ENCODE data around the gene TTC9. TPM values are rescaled to one million over a fixed set of nuclear protein-coding genes. Genes with fewer than 3 reads are reported as not detected.
A peak's percentile ranks its signal among the peaks of the same experiment; 100 is the strongest.

TTC9 gene
- total and polyA plus RNA-seq, 2 experiments from 2014 or later: 10.3 to 34.2 TPM

DNA sequence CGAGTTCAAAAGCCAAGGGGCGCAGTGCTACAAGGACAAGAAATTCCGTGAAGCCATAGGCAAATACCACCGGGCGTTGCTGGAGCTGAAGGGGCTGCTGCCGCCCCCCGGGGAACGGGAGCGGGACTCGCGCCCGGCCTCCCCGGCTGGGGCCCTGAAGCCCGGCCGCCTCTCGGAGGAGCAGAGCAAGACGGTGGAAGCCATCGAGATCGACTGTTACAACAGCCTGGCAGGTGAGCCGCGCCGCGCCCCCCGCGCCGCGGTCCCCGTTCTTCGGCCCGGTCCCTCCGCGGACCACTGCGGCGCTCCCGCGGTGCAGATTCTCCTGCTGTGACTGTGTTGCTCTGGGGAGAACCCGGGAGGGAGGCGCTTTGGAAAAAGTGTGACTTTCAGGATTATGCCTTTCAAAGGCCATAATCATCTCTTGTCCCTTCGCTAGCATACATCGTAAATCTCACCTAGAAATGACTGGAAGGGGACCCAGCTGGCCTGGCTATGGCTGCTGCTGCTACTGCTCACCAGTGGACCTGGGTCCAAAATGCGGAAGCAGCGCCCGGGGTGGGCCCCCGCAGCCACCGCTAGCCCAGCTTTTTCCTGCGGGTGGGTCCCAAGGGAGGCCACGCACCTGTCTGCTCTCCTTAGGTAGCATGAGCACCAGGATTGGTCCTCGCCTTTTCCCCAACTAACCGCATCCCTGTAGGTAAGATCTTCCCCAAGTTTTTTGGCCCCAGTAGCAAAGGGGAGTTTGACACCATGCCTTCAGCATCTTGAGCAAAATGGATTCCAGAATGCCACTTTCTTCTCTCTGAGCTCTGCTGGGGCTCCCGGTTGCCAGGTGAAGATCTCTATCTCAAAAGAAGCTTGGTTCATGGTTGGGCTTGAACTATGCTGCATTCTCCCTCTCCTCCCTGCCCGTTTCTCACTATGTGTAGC lies 853 bp downstream of the TTC9 start:
- ATAC-seq (peak; percentile 25), DNase-seq (ENCODE audit: low spot score) (peak; percentile 48)
- H3K79me2 ChIP-seq (replicated peaks; ENCODE audit: insufficient read depth): peaks cover 77% of the 10 kb centered on the region
- H3K27ac ChIP-seq (ENCODE audit: low read depth): 0 out of 2 replicates have a peak overlapping the region, but pooled peaks have one; percentile 29
- TF ChIP-seq EZH2 (IDR thresholded peaks at IDR 0.05; ENCODE audit: low read depth, unreplicated experiment) (no peak), ZNF114 (CRISPR knock-in tag; IDR thresholded peaks at IDR 0.05) (no peak), CREB1 (CRISPR knock-in tag; IDR thresholded peaks at IDR 0.05; ENCODE audit: low read depth) (no peak), EZH2phosphoT487 (IDR thresholded peaks at IDR 0.05; ENCODE audit: unreplicated experiment) (no peak), JUNB (IDR thresholded peaks at IDR 0.05; ENCODE audit: unreplicated experiment) (no peak)
- H3K4me2 ChIP-seq: peak overlapping the region; percentile 90
- no peak overlapping the region for H2AFZ ChIP-seq
- H3K27me3 Mint-ChIP-seq (ENCODE audit: insufficient read depth, low read depth, poor library complexity): peaks cover 15% of the 10 kb centered on the region
- H3K4me3 Mint-ChIP-seq: peak overlapping the region; percentile 86
- peaks cover 53% of the 10 kb centered on the region for H3K4me1 Mint-ChIP-seq
- H3K9me2 ChIP-seq (ENCODE audit: insufficient read depth): no peaks in the 10 kb centered on the region; the same call in 1 of the 2 replicates
- H3F3A ChIP-seq (replicated peaks; ENCODE audit: low read depth): peaks cover 16% of the 10 kb centered on the region
- 0 out of 2 replicates have a peak, but pooled peaks cover 7% of the 10 kb centered on the region for H4K20me1 ChIP-seq (replicated peaks; ENCODE audit: insufficient read depth)
- no peaks in the 10 kb centered on the region for H3K36me3 ChIP-seq (ENCODE audit: insufficient read depth)
- peak overlapping the region; percentile 93 for H3K4me3 ChIP-seq
- no peaks in the 10 kb centered on the region; the same call in 2 of the 3 replicates for H3K9me3 Mint-ChIP-seq
- H3K4me1 ChIP-seq (ENCODE audit: insufficient read depth): peaks cover 61% of the 10 kb centered on the region
- no peaks in the 10 kb centered on the region for H3K27me3 ChIP-seq (ENCODE audit: insufficient read depth)
- H3K36me3 Mint-ChIP-seq (ENCODE audit: low read depth): peaks cover 23% of the 10 kb centered on the region
- H3K27ac Mint-ChIP-seq: peak overlapping the region; percentile 22

DNA sequence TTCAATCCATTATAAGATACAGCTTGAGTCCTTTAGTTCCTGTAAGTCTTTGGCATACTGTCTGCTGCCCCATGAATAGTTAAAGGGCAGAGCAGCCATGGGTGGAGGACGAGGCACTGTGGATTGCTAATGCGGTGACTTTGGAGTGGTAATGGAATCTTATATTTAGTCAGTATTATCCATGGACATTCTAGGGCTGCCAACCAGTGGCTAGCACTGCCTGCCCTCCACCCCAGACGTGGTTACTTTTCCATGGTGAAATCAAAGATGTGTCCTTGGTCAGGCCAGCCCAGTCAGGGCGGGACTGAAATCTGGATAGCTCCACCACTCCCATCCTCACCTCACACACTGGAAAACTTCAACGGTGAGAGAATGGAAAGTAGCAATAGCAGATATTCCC lies 2.3 kb downstream of the TTC9 start:
- Mint-ChIP-seq H3K4me3 (peak overlapping the region; percentile 86), H3K27ac (no peak overlapping the region), H3K36me3 (ENCODE audit: low read depth) (peaks cover 37% of the 10 kb centered on the region), H3K4me1 (peaks cover 65% of the 10 kb centered on the region), H3K27me3 (ENCODE audit: insufficient read depth, low read depth, poor library complexity) (peaks cover 15% of the 10 kb centered on the region), H3K9me3 (no peaks in the 10 kb centered on the region)
- Histone ChIP-seq H3K4me1 (ENCODE audit: insufficient read depth) (peaks cover 67% of the 10 kb centered on the region), H3K79me2 (replicated peaks; ENCODE audit: insufficient read depth) (peaks cover 81% of the 10 kb centered on the region), H4K20me1 (replicated peaks; ENCODE audit: insufficient read depth) (0 out of 2 replicates have a peak, but pooled peaks cover 7% of the 10 kb centered on the region), H3K27me3 (ENCODE audit: insufficient read depth) (no peaks in the 10 kb centered on the region), H3K9me2 (ENCODE audit: insufficient read depth) (peaks cover 8% of the 10 kb centered on the region; the same call in 1 of the 2 replicates), H3K4me2 (peak overlapping the region; percentile 90), H3K4me3 (peak overlapping the region; percentile 93), H3K27ac (ENCODE audit: low read depth) (no peak overlapping the region), H3F3A (replicated peaks; ENCODE audit: low read depth) (peaks cover 19% of the 10 kb centered on the region), H3K36me3 (ENCODE audit: insufficient read depth) (no peaks in the 10 kb centered on the region), H2AFZ (no peak overlapping the region)
- no peak for DNase-seq (ENCODE audit: low spot score)
- no peak for ATAC-seq
- TF ChIP-seq ZNF114 (CRISPR knock-in tag; IDR thresholded peaks at IDR 0.05) (no peak), CREB1 (CRISPR knock-in tag; IDR thresholded peaks at IDR 0.05; ENCODE audit: low read depth) (no peak), STAT1 (IDR thresholded peaks at IDR 0.05; ENCODE audit: unreplicated experiment) (no peak), JUNB (IDR thresholded peaks at IDR 0.05; ENCODE audit: unreplicated experiment) (no peak), EZH2 (IDR thresholded peaks at IDR 0.05; ENCODE audit: low read depth, unreplicated experiment) (no peak), POLR2AphosphoS5 (IDR thresholded peaks at IDR 0.05; ENCODE audit: low read depth) (no peak), NANOG (IDR thresholded peaks at IDR 0.05; ENCODE audit: borderline replicate concordance) (no peak)
- TF ChIP-seq, protein P1, sequence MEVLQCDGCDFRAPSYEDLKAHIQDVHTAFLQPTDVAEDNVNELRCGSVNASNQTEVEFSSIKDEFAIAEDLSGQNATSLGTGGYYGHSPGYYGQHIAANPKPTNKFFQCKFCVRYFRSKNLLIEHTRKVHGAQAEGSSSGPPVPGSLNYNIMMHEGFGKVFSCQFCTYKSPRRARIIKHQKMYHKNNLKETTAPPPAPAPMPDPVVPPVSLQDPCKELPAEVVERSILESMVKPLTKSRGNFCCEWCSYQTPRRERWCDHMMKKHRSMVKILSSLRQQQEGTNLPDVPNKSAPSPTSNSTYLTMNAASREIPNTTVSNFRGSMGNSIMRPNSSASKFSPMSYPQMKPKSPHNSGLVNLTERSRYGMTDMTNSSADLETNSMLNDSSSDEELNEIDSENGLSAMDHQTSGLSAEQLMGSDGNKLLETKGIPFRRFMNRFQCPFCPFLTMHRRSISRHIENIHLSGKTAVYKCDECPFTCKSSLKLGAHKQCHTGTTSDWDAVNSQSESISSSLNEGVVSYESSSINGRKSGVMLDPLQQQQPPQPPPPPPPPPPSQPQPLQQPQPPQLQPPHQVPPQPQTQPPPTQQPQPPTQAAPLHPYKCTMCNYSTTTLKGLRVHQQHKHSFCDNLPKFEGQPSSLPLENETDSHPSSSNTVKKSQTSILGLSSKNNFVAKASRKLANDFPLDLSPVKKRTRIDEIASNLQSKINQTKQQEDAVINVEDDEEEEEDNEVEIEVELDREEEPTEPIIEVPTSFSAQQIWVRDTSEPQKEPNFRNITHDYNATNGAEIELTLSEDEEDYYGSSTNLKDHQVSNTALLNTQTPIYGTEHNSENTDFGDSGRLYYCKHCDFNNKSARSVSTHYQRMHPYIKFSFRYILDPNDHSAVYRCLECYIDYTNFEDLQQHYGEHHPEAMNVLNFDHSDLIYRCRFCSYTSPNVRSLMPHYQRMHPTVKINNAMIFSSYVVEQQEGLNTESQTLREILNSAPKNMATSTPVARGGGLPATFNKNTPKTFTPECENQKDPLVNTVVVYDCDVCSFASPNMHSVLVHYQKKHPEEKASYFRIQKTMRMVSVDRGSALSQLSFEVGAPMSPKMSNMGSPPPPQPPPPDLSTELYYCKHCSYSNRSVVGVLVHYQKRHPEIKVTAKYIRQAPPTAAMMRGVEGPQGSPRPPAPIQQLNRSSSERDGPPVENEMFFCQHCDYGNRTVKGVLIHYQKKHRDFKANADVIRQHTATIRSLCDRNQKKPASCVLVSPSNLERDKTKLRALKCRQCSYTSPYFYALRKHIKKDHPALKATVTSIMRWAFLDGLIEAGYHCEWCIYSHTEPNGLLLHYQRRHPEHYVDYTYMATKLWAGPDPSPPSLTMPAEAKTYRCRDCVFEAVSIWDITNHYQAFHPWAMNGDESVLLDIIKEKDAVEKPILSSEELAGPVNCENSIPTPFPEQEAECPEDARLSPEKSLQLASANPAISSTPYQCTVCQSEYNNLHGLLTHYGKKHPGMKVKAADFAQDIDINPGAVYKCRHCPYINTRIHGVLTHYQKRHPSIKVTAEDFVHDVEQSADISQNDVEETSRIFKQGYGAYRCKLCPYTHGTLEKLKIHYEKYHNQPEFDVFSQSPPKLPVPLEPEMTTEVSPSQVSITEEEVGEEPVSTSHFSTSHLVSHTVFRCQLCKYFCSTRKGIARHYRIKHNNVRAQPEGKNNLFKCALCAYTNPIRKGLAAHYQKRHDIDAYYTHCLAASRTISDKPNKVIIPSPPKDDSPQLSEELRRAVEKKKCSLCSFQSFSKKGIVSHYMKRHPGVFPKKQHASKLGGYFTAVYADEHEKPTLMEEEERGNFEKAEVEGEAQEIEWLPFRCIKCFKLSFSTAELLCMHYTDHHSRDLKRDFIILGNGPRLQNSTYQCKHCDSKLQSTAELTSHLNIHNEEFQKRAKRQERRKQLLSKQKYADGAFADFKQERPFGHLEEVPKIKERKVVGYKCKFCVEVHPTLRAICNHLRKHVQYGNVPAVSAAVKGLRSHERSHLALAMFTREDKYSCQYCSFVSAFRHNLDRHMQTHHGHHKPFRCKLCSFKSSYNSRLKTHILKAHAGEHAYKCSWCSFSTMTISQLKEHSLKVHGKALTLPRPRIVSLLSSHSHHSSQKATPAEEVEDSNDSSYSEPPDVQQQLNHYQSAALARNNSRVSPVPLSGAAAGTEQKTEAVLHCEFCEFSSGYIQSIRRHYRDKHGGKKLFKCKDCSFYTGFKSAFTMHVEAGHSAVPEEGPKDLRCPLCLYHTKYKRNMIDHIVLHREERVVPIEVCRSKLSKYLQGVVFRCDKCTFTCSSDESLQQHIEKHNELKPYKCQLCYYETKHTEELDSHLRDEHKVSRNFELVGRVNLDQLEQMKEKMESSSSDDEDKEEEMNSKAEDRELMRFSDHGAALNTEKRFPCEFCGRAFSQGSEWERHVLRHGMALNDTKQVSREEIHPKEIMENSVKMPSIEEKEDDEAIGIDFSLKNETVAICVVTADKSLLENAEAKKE (CRISPR knock-in tag; IDR thresholded peaks at IDR 0.05): no peak
- TF ChIP-seq, protein P2, sequence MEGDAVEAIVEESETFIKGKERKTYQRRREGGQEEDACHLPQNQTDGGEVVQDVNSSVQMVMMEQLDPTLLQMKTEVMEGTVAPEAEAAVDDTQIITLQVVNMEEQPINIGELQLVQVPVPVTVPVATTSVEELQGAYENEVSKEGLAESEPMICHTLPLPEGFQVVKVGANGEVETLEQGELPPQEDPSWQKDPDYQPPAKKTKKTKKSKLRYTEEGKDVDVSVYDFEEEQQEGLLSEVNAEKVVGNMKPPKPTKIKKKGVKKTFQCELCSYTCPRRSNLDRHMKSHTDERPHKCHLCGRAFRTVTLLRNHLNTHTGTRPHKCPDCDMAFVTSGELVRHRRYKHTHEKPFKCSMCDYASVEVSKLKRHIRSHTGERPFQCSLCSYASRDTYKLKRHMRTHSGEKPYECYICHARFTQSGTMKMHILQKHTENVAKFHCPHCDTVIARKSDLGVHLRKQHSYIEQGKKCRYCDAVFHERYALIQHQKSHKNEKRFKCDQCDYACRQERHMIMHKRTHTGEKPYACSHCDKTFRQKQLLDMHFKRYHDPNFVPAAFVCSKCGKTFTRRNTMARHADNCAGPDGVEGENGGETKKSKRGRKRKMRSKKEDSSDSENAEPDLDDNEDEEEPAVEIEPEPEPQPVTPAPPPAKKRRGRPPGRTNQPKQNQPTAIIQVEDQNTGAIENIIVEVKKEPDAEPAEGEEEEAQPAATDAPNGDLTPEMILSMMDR (conservative IDR thresholded peaks at IDR 0.05; ENCODE audit: low read depth in 2 of 2): no peak
- TF ChIP-seq, protein P3, sequence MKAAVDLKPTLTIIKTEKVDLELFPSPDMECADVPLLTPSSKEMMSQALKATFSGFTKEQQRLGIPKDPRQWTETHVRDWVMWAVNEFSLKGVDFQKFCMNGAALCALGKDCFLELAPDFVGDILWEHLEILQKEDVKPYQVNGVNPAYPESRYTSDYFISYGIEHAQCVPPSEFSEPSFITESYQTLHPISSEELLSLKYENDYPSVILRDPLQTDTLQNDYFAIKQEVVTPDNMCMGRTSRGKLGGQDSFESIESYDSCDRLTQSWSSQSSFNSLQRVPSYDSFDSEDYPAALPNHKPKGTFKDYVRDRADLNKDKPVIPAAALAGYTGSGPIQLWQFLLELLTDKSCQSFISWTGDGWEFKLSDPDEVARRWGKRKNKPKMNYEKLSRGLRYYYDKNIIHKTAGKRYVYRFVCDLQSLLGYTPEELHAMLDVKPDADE (IDR thresholded peaks at IDR 0.05): no peak
